NCI-H345 treated with DMSO at 0.1 percent for 48 hours (cell line): ENCODE measurements around the gene USP49.
A peak's percentile ranks its signal among the peaks of the same experiment; 100 is the strongest.

Experiments used
- DNase-seq: peaks from one replicate; lab custom pipeline; 2025; ENCODE audit not compliant: unreplicated experiment; lab: John Stamatoyannopoulos, UW

Gene USP49

GRCh38 chr6:41877051-41877680 is 18.0 kb downstream of the USP49 start:
- no peak for DNase-seq

DNA sequence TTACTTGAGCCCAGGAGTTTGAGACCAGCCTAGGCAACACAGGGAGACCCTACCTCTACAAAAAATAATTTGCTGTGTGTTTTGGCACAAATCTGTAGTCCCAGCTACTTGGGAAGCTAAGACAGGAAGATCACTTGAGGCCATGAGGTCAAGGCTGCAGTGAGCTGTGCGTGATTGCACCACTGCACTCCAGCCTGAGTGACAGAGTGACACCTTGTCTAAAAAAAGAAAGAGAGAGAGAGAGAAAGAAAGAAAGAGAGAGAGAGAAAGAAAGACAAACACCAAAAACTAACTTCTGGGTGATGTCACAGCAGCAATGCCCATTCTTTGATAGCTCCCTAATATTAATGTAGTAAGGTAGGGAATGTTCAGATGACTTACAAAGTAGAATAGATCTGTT is 20.4 kb downstream of the USP49 start:
- no peak for DNase-seq

DNA sequence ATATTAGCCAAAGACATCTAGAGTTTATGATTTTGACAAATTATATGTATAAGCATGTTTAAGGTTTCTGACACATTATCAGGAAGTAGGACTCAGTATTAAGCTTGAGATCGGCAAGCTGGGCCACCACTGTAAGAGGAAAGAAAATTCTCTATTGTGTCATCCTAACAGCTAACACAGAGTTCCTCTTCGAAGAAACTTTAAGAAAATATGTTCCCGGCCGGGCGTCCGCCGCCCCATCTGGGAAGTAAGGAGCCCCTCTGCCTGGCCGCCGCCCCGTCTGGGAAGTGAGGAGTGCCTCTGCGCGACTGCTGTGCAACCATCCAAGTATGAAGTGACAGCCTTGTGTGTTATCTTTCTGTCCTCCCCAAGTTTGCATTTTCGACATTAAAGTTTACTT is 23.0 kb downstream of the USP49 start:
- no peak for DNase-seq

DNA sequence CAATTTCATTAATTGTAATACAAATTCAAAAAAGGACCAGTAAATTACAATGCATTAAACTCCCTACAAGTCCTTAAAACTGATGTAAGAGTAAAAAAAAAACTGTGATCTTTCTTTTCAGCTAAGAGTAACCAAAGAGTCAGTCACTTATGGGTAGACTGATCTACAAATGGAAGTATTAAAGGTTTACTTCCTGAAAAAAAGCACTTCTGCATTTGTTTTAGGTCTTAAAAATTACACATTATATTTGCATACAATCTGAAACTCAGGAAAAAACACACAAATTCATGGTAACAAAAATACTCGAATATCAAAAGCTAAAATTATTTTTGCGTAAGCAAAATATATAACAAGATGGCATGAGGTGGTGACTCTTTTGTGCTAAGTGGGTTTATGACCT is 23.5 kb downstream of the USP49 start:
- DNase-seq: no peak

- no peak for DNase-seq
These were observed 35.8 kb downstream of the USP49 start for GRCh38 chr6:41859356-41859755.

GRCh38 chr6:41858703-41859102 is 36.5 kb downstream of the USP49 start:
- no peak for DNase-seq

DNA sequence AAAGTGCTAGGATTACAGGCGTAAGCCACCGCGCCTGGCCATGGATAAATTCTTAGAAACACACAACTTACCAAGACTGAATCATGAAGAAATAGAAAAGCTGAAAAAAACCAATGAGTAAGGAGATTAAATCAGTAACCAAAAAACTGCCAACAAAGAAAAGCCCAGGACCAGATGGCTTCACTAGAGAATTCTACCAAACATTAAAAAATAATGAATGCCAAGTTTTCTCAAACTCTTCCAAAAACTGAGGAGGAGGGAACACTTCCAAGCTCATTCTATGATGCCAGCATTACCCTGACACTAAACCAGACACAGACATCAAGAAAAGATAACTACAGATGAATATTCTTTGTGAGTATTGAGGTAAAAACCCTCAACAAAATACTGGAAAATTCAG is 44.3 kb downstream of the USP49 start:
- no peak for DNase-seq

DNA sequence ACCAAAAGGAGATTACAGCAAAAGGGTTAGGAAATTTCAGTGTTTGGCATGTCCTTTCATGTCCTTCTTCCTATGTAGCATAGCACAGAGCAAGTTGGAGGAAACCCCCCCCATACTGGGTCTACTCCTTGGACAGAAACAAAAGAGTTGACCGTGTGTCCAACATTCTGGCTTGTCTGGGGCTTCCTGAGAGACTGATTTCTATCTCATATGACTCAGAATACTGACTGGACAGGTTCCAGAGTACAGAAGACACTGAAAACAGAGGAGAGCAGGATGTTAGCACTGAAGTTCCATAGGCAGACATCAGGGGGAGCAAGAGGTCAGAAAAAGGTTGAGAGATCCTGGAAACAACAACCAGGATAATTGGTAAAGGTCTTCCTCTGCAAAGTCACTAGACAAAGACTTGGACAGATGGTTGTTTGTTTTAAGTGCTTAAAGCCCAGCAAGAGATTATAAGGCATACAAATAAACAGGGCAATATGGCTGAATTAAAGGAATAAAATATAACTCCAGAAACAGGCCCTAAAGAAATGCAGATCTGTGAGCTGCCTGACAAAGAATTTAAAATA is 48.4 kb downstream of the USP49 start:
- peak; percentile 22 for DNase-seq

GRCh38 chr6:41843178-41843577 is 52.0 kb downstream of the USP49 start:
- DNase-seq: no peak

GRCh38 chr6:41840326-41840725 is 54.8 kb downstream of the USP49 start:
- DNase-seq: no peak

DNA sequence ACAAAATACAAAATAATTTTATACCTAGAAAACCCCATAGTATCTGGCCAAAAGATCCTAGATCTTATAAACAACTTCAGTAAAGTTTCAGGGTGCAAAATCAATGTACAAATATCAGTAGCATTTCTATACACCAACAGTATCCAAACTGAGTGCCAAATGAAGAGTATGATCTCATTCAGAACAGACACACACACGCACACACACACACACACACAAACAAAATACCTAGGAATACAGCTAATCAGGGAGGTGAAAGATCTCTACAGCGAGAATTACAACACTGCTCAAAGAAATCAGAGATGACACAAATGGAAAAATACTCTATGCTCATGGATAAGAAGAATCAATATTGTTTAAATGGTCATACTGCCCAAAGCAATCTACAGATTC is 58.5 kb downstream of the USP49 start:
- DNase-seq: no peak

DNA sequence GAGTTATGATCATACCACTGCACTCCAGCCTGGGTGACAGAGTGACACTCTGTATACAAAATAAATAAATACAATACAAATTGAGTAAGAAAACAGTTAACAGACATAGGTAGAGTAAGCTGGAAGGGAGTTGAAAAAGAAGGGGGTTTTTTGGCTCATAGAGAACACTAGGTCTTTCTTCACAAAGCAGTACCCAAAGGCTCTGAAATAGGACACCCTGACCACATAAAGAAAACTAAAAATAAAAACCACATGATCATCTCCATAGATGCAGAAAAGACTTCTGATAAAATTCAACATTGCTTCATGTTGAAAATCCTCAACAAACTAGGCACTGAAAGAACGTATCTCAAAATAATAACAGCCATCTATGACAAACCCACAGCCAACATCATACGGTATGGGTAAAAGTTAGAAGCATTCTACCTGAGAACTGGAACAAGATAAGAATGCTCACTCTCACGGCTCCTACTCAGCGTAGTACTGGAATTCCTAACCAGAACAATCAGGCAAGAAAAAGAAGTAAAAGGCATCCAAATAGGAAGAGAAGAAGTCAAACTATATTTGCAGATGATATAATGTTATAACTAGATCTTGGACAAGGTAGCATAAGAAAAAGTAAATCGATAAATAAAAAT is 59.0 kb downstream of the USP49 start:
- DNase-seq: no peak

GRCh38 chr6:41832263-41832662 is 62.9 kb downstream of the USP49 start:
- DNase-seq: no peak

GRCh38 chr6:41826343-41827022 is 68.7 kb downstream of the USP49 start:
- DNase-seq: no peak

DNA sequence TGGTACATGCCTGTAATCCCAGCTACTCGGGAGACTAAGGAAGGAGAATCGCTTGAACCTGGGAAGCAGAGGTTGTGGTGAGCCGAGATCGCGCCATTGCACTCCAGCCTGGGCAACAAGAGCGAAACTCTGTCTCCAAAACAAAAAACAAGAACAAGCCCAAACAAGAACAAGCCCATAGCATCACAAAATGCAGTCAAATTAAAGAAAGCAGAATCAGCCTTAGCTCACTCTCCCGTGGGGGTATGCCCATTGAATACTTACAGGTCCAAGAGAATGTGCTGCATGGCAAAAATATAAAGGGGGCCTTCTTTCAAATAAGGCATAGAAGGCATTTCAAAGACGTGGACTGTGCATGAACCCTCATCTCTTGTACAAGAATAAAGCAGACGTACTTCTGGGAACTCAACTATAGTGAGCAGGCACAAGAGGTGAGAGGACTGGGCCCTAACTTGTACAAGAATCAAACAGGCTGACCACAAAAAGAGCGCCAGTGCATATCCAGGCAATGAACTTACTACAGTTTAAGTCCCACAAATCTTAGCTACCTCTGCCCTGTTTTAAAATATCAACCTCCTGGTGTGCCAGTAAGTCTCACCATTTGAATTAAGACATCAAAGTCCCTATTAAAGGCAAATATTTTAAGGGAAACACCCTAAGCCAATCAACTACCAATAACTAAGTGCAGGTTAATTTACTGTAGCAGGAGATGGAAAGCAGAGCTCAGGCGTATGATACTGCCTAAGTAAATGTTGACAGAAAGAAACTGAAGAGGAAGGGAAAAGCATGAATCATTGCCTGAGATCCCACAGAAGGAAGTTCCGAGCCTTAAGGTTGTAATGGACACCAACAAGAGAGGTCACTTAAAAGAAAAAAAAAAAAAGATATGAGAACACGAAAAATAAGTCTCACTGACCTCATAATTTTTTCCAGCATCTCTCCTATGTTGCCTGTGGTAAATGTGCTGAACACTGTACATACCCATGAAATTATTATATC is 70.3 kb downstream of the USP49 start:
- no peak for DNase-seq

DNA sequence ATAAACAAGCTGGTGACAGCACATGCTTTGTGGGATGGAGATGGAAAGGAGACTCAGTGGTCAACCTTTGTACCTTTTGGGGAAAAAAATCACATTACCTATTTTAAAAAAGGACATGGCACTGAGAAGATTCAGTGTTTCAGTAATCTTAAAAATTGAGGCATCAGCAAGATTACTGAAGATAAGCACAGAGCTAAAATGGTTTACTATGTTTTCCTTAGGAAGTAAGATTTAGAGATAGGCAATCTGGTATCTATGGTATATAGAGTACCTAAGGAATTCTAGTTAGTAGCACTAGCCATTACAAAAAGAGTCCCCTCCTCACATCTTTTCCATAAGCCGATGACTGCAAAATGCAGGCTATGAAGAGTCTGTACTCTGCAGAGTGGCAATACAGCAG is 72.0 kb downstream of the USP49 start:
- no peak for DNase-seq

- DNase-seq: no peak
These were observed 73.2 kb downstream of the USP49 start for GRCh38 chr6:41822021-41822420.

DNA sequence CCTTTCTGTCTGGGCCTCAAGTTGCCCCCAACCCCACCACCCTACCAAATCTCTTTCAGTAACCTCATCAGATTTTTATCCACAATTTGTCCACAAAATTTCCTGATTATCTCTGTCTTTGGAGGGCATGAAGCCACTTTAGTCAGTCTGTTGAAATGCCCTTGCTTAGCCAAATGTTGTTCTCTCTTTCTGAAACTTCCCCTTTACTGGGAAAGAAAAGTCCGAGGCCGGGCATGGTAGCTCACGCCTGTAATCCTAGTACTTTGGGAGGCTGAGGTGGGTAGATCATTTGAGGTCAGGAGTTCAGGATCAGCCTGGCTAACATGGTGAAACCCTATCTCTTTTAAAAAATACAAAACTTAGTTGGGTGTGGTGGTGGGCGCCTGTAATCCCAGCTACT is 73.9 kb downstream of the USP49 start:
- DNase-seq: no peak

GRCh38 chr6:41818271-41819054 is 76.7 kb downstream of the USP49 start:
- no peak for DNase-seq

DNA sequence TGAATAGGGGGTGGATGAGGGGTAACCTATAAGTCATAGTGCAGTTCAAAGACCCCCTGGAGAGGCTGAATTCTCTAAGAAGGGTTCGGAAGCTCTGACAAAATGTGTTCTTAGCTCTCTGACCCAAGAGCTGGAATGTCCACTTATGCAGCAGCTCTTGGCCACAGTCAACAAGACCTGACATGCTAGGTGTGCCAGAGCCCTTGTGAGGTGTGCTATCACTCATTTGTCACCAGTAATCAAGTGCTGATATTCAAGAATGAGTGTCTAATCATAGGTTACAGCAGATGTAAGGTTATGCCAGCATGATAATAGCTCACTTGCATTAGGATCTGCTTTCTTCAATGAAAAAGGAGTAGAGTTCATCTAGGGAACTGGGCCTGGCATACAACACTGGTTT is 79.6 kb downstream of the USP49 start:
- no peak for DNase-seq
